ENCODE results near the gene OPCML. TPM values are rescaled to one million over a fixed set of nuclear protein-coding genes. Genes with fewer than 3 reads are reported as not detected.

The OPCML gene
- total RNA-seq, 4 donors from 2014 or later, result 0.16 TPM; not detected in 3

- TF ChIP-seq CTCF (IDR thresholded peaks at IDR 0.05) (no peak), POLR2A (IDR thresholded peaks at IDR 0.05) (no peak)
- WGBS, 2 donors, result 80 to 88% methylated on average over 5 of the region's 5 CpGs
- no peak overlapping the region for H3K4me3 ChIP-seq (ENCODE audit: low read depth, poor library complexity, severe bottlenecking)
- no peak for DNase-seq (ENCODE audit: low spot score in 2 of 2)
- intact Hi-C loops (cut with DNase I; ENCODE audit: low total_unique reads), result no loop called here
Measured at GRCh38 chr11:132590986-132591385, 941.3 kb downstream of the OPCML start.

- no peak for DNase-seq (ENCODE audit: low spot score in 2 of 2)
- no peak for TF ChIP-seq POLR2A (IDR thresholded peaks at IDR 0.05)
- no peak for TF ChIP-seq CTCF (IDR thresholded peaks at IDR 0.05)
- H3K4me3 ChIP-seq (ENCODE audit: low read depth, poor library complexity, severe bottlenecking), result no peak overlapping the region
- intact Hi-C loops (cut with DNase I; ENCODE audit: low total_unique reads), result no loop called here
- WGBS, 2 donors, result 70 to 71% methylated on average over 7 of the region's 7 CpGs
Measured at GRCh38 chr11:132590554-132590953, 941.7 kb downstream of the OPCML start.

- intact Hi-C loops (cut with DNase I; ENCODE audit: low total_unique reads), result loop anchor here (5.0 kb wide), 1 partner anchor 1143 kb away; no protein-coding TSS in a partner anchor
- 68 to 76% methylated on average over 1 of the region's 1 CpG for WGBS, 2 donors
- no peak overlapping the region for H3K4me3 ChIP-seq (ENCODE audit: low read depth, poor library complexity, severe bottlenecking)
- DNase-seq (ENCODE audit: low spot score in 2 of 2), result no peak
- TF ChIP-seq CTCF (IDR thresholded peaks at IDR 0.05) (no peak), POLR2A (IDR thresholded peaks at IDR 0.05) (no peak)
Measured at GRCh38 chr11:132589791-132590190, 942.5 kb downstream of the OPCML start.

GRCh38 chr11:132588366-132588765 lies 943.9 kb downstream of the OPCML start:
- no peak for TF ChIP-seq CTCF (IDR thresholded peaks at IDR 0.05)
- no peak for TF ChIP-seq POLR2A (IDR thresholded peaks at IDR 0.05)
- no peak overlapping the region for H3K4me3 ChIP-seq (ENCODE audit: low read depth, poor library complexity, severe bottlenecking)
- intact Hi-C loops (cut with DNase I; ENCODE audit: low total_unique reads), result loop anchor here (5.0 kb wide), 1 partner anchor 1144 kb away; no protein-coding TSS in a partner anchor
- DNase-seq (ENCODE audit: low spot score in 2 of 2), result no peak

- intact Hi-C loops (cut with DNase I; ENCODE audit: low total_unique reads), result loop anchor here (5.0 kb wide), 1 partner anchor 1145 kb away; no protein-coding TSS in a partner anchor
- TF ChIP-seq CTCF (IDR thresholded peaks at IDR 0.05) (no peak), POLR2A (IDR thresholded peaks at IDR 0.05) (no peak)
Measured at GRCh38 chr11:132587716-132588115, 944.6 kb downstream of the OPCML start.

GRCh38 chr11:132586801-132587200 lies 945.5 kb downstream of the OPCML start:
- TF ChIP-seq CTCF (IDR thresholded peaks at IDR 0.05) (no peak), POLR2A (IDR thresholded peaks at IDR 0.05) (no peak)
- H3K4me3 ChIP-seq (ENCODE audit: low read depth, poor library complexity, severe bottlenecking), result no peak overlapping the region
- DNase-seq (ENCODE audit: low spot score in 2 of 2), result no peak
- intact Hi-C loops (cut with DNase I; ENCODE audit: low total_unique reads), result loop anchor here (5.0 kb wide), 1 partner anchor 1146 kb away; no protein-coding TSS in a partner anchor
- WGBS, 2 donors, result 51 to 53% methylated on average over 2 of the region's 2 CpGs

More at GRCh38 chr11:132587716-132588115, 944.6 kb downstream of the OPCML start:
- DNase-seq (ENCODE audit: low spot score in 2 of 2), result no peak
- WGBS, 2 donors, result 97 to 100% methylated on average over 2 of the region's 2 CpGs
- H3K4me3 ChIP-seq (ENCODE audit: low read depth, poor library complexity, severe bottlenecking), result no peak overlapping the region

Measured in lower leg skin (tissue), 4 donors.